Fibroblast of lung (primary cell): ENCODE results near the gene GADD45G.

ENCODE experiments used
- CTCF ChIP-seq, 2 donors: IDR thresholded peaks in 1 of 2; conservative IDR thresholded peaks in 1 of 2; 1 replicate in 1 of 2; 2 replicates in 1 of 2; pipeline ENCODE4 v1.5.1; 2011 to 2012; ENCODE audit warnings: low read length in 2 of 2, control low read depth in 1 of 2, inconsistent platforms in 1 of 2, low read depth in 1 of 2, mild to moderate bottlenecking in 1 of 2
- EZH2 ChIP-seq: IDR thresholded peaks from 2 replicates; pipeline ENCODE4 v1.5.1; 2012; ENCODE audit warnings: low read length, control low read depth, mild to moderate bottlenecking; ENCODE audit errors: missing control alignments

GRCh38 chr9:89598363-89598713, 6.5 kb upstream of the GADD45G start:
- TF ChIP-seq EZH2 (no peak), CTCF (conservative IDR thresholded peaks at IDR 0.05 in 1 of 2, IDR thresholded peaks at IDR 0.05 in 1 of 2; ENCODE audit: low read depth in 1 of 2, low read length in 2 of 2) (no peak)
